ENCODE measurements around the gene STEAP3.
"Not testable (repeated sequence)": the region's sequence is repeated elsewhere in the genome, so short reads cannot be mapped to it uniquely, and the experiment has no call there.

The STEAP3 gene

GRCh38 chr2:119264781-119265692 lies 41.4 kb downstream of the STEAP3 start:
- no peak for TF ChIP-seq ZNF274 (IDR thresholded peaks at IDR 0.05; ENCODE audit: low read depth, low read length)
- no peak for TF ChIP-seq YY1 (IDR thresholded peaks at IDR 0.05; ENCODE audit: insufficient read depth, insufficient read length)
- TF ChIP-seq SUZ12 (IDR thresholded peaks at IDR 0.05; ENCODE audit: extremely low read depth, insufficient read depth, insufficient read length): no peak
- Histone ChIP-seq H3K9me3 (ENCODE audit: insufficient read depth, low read length) (no peaks in the 10 kb centered on the region), H3K27me3 (ENCODE audit: insufficient read depth, insufficient read length) (no peaks in the 10 kb centered on the region), H3K36me3 (ENCODE audit: insufficient read depth, insufficient read length, low read length) (peaks cover 27% of the 10 kb centered on the region), H3K9ac (ENCODE audit: insufficient read length, low read depth) (no peak overlapping the region), H3K4me3 (ENCODE audit: insufficient read length, low read depth) (no peak overlapping the region), H3K4me1 (ENCODE audit: insufficient read depth, insufficient read length) (peaks cover 9% of the 10 kb centered on the region)
- DNase-seq (ENCODE audit: low read depth, low spot score): peak; percentile 58

- Histone ChIP-seq H3K4me1 (ENCODE audit: insufficient read depth, insufficient read length) (peaks cover 9% of the 10 kb centered on the region), H3K4me3 (ENCODE audit: insufficient read length, low read depth) (no peak overlapping the region), H3K9ac (ENCODE audit: insufficient read length, low read depth) (no peak overlapping the region), H3K9me3 (ENCODE audit: insufficient read depth, low read length) (no peaks in the 10 kb centered on the region), H3K27me3 (ENCODE audit: insufficient read depth, insufficient read length) (no peaks in the 10 kb centered on the region), H3K36me3 (ENCODE audit: insufficient read depth, insufficient read length, low read length) (peaks cover 27% of the 10 kb centered on the region)
- no peak for TF ChIP-seq SUZ12 (IDR thresholded peaks at IDR 0.05; ENCODE audit: extremely low read depth, insufficient read depth, insufficient read length)
- TF ChIP-seq YY1 (IDR thresholded peaks at IDR 0.05; ENCODE audit: insufficient read depth, insufficient read length): no peak
- TF ChIP-seq ZNF274 (IDR thresholded peaks at IDR 0.05; ENCODE audit: low read depth, low read length): no peak
- no peak for DNase-seq (ENCODE audit: low read depth, low spot score)
Observed at GRCh38 chr2:119265693-119266066, 42.0 kb downstream of the STEAP3 start.

- TF ChIP-seq SUZ12 (IDR thresholded peaks at IDR 0.05; ENCODE audit: extremely low read depth, insufficient read depth, insufficient read length): no peak
- TF ChIP-seq YY1 (IDR thresholded peaks at IDR 0.05; ENCODE audit: insufficient read depth, insufficient read length): no peak
- no peak for TF ChIP-seq ZNF274 (IDR thresholded peaks at IDR 0.05; ENCODE audit: low read depth, low read length)
- H3K4me1 ChIP-seq (ENCODE audit: insufficient read depth, insufficient read length): peaks cover 4% of the 10 kb centered on the region
- no peaks in the 10 kb centered on the region for H3K27me3 ChIP-seq (ENCODE audit: insufficient read depth, insufficient read length)
- no peak overlapping the region for H3K4me3 ChIP-seq (ENCODE audit: insufficient read length, low read depth)
- H3K9ac ChIP-seq (ENCODE audit: insufficient read length, low read depth): no peak overlapping the region
- no peak for DNase-seq (ENCODE audit: low read depth, low spot score)
- peaks cover 25% of the 10 kb centered on the region for H3K36me3 ChIP-seq (ENCODE audit: insufficient read depth, insufficient read length, low read length)
- no peaks in the 10 kb centered on the region for H3K9me3 ChIP-seq (ENCODE audit: insufficient read depth, low read length)
Observed at GRCh38 chr2:119266091-119266589, 42.5 kb downstream of the STEAP3 start.

- no peaks in the 10 kb centered on the region for H3K9me3 ChIP-seq (ENCODE audit: insufficient read depth, low read length)
- DNase-seq (ENCODE audit: low read depth, low spot score): no peak
- no peak overlapping the region for H3K9ac ChIP-seq (ENCODE audit: insufficient read length, low read depth)
- TF ChIP-seq YY1 (IDR thresholded peaks at IDR 0.05; ENCODE audit: insufficient read depth, insufficient read length) (no peak), SUZ12 (IDR thresholded peaks at IDR 0.05; ENCODE audit: extremely low read depth, insufficient read depth, insufficient read length) (no peak), ZNF274 (IDR thresholded peaks at IDR 0.05; ENCODE audit: low read depth, low read length) (no peak)
- H3K4me1 ChIP-seq (ENCODE audit: insufficient read depth, insufficient read length): peaks cover 3% of the 10 kb centered on the region
- H3K27me3 ChIP-seq (ENCODE audit: insufficient read depth, insufficient read length): no peaks in the 10 kb centered on the region
- H3K36me3 ChIP-seq (ENCODE audit: insufficient read depth, insufficient read length, low read length): peaks cover 22% of the 10 kb centered on the region
- H3K4me3 ChIP-seq (ENCODE audit: insufficient read length, low read depth): no peak overlapping the region
Observed at GRCh38 chr2:119267604-119268003, 44.0 kb downstream of the STEAP3 start.

- Histone ChIP-seq H3K36me3 (ENCODE audit: insufficient read depth, insufficient read length, low read length) (no peaks in the 10 kb centered on the region), H3K9ac (ENCODE audit: insufficient read length, low read depth) (no peak overlapping the region), H3K9me3 (ENCODE audit: insufficient read depth, low read length) (no peaks in the 10 kb centered on the region), H3K4me1 (ENCODE audit: insufficient read depth, insufficient read length) (peaks cover 3% of the 10 kb centered on the region), H3K27me3 (ENCODE audit: insufficient read depth, insufficient read length) (no peaks in the 10 kb centered on the region), H3K4me3 (ENCODE audit: insufficient read length, low read depth) (no peak overlapping the region)
- DNase-seq (ENCODE audit: low read depth, low spot score): no peak
- TF ChIP-seq SUZ12 (IDR thresholded peaks at IDR 0.05; ENCODE audit: extremely low read depth, insufficient read depth, insufficient read length) (no peak), YY1 (IDR thresholded peaks at IDR 0.05; ENCODE audit: insufficient read depth, insufficient read length) (no peak), ZNF274 (IDR thresholded peaks at IDR 0.05; ENCODE audit: low read depth, low read length) (no peak)
Observed at GRCh38 chr2:119276864-119277263, 53.2 kb downstream of the STEAP3 start.

- not testable (repeated sequence) for H3K4me1 ChIP-seq (ENCODE audit: insufficient read depth, insufficient read length); H3K27me3 ChIP-seq (ENCODE audit: insufficient read depth, insufficient read length); H3K36me3 ChIP-seq (ENCODE audit: insufficient read depth, insufficient read length, low read length); DNase-seq (ENCODE audit: low read depth, low spot score); H3K4me3 ChIP-seq (ENCODE audit: insufficient read length, low read depth); H3K9me3 ChIP-seq (ENCODE audit: insufficient read depth, low read length); H3K9ac ChIP-seq (ENCODE audit: insufficient read length, low read depth)
Observed at GRCh38 chr2:119278385-119278784, 54.8 kb downstream of the STEAP3 start.

GRCh38 chr2:119278946-119279345 lies 55.3 kb downstream of the STEAP3 start:
- TF ChIP-seq YY1 (IDR thresholded peaks at IDR 0.05; ENCODE audit: insufficient read depth, insufficient read length) (no peak), ZNF274 (IDR thresholded peaks at IDR 0.05; ENCODE audit: low read depth, low read length) (no peak), SUZ12 (IDR thresholded peaks at IDR 0.05; ENCODE audit: extremely low read depth, insufficient read depth, insufficient read length) (no peak)
- H3K4me1 ChIP-seq (ENCODE audit: insufficient read depth, insufficient read length): peaks cover 3% of the 10 kb centered on the region
- H3K4me3 ChIP-seq (ENCODE audit: insufficient read length, low read depth): no peak overlapping the region
- H3K36me3 ChIP-seq (ENCODE audit: insufficient read depth, insufficient read length, low read length): no peaks in the 10 kb centered on the region
- no peaks in the 10 kb centered on the region for H3K9me3 ChIP-seq (ENCODE audit: insufficient read depth, low read length)
- no peak for DNase-seq (ENCODE audit: low read depth, low spot score)
- H3K9ac ChIP-seq (ENCODE audit: insufficient read length, low read depth): no peak overlapping the region
- no peaks in the 10 kb centered on the region for H3K27me3 ChIP-seq (ENCODE audit: insufficient read depth, insufficient read length)

Measured in NT2/D1 (cell line).